HG03571 (cell line): ENCODE data around the gene CGRRF1.

Experiments used
- ATAC-seq: cut with Tn5 transposase; IDR thresholded peaks from one replicate; pipeline ENCODE4 v1.9.1; 2021; ENCODE audit not compliant: unreplicated experiment

CGRRF1 gene

GRCh38 chr14:54489731-54490444 is 19.8 kb upstream of the CGRRF1 start:
- no peak for ATAC-seq

- ATAC-seq, result no peak
Measured at GRCh38 chr14:54490445-54491175, 19.1 kb upstream of the CGRRF1 start.

- no peak for ATAC-seq
Measured at GRCh38 chr14:54493293-54493692, 16.4 kb upstream of the CGRRF1 start.

GRCh38 chr14:54497224-54497623 is 12.5 kb upstream of the CGRRF1 start:
- ATAC-seq, result no peak

- ATAC-seq, result no peak
Measured at GRCh38 chr14:54498095-54498531, 11.6 kb upstream of the CGRRF1 start.

GRCh38 chr14:54498579-54498978 is 11.1 kb upstream of the CGRRF1 start:
- ATAC-seq, result no peak

GRCh38 chr14:54500744-54501143 is 9.0 kb upstream of the CGRRF1 start:
- no peak for ATAC-seq

GRCh38 chr14:54501480-54501879 is 8.2 kb upstream of the CGRRF1 start:
- no peak for ATAC-seq

- no peak for ATAC-seq
Measured at GRCh38 chr14:54502602-54503001, 7.1 kb upstream of the CGRRF1 start.

GRCh38 chr14:54503486-54503885 is 6.2 kb upstream of the CGRRF1 start:
- no peak for ATAC-seq

- ATAC-seq, result no peak
Measured at GRCh38 chr14:54512393-54512792, 2.7 kb downstream of the CGRRF1 start.

GRCh38 chr14:54515670-54516069 is 6.0 kb downstream of the CGRRF1 start:
- no peak for ATAC-seq

GRCh38 chr14:54516709-54517108 is 7.0 kb downstream of the CGRRF1 start:
- no peak for ATAC-seq

- ATAC-seq, result no peak
Measured at GRCh38 chr14:54524410-54524809, 14.7 kb downstream of the CGRRF1 start.

- ATAC-seq, result no peak
Measured at GRCh38 chr14:54528973-54529372, 19.3 kb downstream of the CGRRF1 start.

GRCh38 chr14:54529811-54530210 is 20.1 kb downstream of the CGRRF1 start:
- ATAC-seq, result no peak

- ATAC-seq, result peak; percentile 90
Measured at GRCh38 chr14:54532111-54533012, 22.7 kb downstream of the CGRRF1 start.

GRCh38 chr14:54533100-54533499 is 23.4 kb downstream of the CGRRF1 start:
- no peak for ATAC-seq

GRCh38 chr14:54535126-54535525 is 25.4 kb downstream of the CGRRF1 start:
- ATAC-seq, result no peak

GRCh38 chr14:54535646-54536045 is 25.9 kb downstream of the CGRRF1 start:
- ATAC-seq, result no peak

GRCh38 chr14:54537651-54538050 is 27.9 kb downstream of the CGRRF1 start:
- ATAC-seq, result no peak
